GM21723 (cell line): Measurements from ENCODE around the gene GIMAP2.

Experiments
- ATAC-seq: cut with Tn5 transposase; IDR thresholded peaks from one replicate; pipeline ENCODE4 v1.9.1; 2021; ENCODE audit warnings: mild to moderate bottlenecking, moderate library complexity; ENCODE audit not compliant: unreplicated experiment

GIMAP2 gene

GRCh38 chr7:150731916-150732315, 46.4 kb downstream of the GIMAP2 start:
- no peak for ATAC-seq

DNA sequence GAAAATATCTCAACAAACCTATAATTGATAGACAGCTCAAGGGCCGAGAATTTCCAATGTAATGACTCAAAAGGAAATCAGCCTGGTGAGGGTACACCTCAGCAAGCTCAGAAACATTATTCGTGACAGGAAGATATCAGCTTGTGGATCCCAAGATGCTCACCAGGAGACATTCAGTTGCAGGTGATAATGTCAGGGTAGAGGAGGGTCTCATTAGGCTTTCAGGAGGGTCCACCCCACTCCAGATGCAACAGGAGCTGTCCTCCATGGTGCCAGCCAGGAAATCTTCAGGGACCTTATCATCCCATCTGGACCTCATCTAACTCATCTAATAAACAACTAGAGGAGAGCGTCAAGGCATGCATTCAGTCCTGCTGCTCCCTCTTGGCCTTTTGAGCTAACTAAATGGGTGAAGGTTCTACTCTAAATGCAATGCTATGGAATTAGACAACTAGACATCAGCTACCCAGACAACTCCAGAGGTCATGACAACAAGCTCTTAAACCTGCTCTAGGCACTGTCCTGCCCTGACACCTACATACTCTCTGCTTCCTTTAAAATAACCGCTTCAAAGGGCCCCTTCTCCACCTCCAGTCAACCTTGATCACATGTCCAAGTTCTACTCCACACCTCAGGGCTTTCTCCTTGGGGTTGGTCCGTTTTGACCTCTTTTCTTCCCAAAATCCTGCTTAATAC, 47.4 kb downstream of the GIMAP2 start:
- ATAC-seq: no peak

DNA sequence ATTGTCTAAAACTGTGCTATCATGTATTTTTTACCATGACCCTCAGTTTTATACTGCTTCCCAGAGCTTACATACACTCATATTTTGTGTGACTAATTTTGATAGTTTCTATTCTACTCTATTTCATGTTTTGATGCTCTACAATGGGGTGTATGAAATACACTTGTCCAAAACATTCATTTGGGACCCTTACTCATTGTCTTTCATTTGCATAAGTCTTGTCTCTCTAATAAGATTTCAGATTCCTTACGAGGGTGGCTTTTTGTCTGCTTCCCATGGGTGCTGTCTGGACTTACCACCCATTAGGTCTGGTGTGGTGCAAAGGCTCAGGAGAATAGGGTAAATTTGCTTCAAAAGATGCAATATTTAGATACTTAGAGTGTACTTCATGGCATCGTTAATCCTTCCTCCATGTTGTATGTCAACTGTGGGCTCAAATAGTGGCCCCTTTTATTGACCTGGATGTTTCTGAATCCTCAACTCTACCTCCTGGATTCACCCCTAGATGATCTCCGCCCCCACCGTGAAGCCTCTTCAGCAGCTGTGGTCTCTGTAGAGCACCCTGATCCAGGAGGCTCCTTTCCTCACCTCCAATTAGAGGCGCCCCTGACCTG, 48.1 kb downstream of the GIMAP2 start:
- ATAC-seq: no peak

DNA sequence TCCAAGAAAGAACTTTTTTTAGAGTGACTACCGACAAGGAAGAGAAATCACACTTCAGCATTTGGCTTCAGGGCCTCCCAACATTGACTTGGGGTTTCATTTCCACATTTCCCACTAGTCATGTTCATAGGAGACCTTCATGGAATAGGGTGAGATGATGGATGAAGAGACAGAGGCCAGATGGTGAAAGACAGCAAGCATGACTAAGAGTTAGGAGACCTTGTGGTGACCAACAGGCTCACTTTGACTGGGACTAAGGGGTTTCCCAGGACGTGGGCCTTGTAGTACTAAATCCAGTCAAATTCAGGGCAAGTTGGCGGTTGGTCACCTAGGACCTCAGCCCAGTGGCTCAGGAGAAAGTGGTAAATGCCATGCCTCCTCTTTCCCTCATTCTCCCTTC, 48.7 kb downstream of the GIMAP2 start:
- ATAC-seq: no peak

DNA sequence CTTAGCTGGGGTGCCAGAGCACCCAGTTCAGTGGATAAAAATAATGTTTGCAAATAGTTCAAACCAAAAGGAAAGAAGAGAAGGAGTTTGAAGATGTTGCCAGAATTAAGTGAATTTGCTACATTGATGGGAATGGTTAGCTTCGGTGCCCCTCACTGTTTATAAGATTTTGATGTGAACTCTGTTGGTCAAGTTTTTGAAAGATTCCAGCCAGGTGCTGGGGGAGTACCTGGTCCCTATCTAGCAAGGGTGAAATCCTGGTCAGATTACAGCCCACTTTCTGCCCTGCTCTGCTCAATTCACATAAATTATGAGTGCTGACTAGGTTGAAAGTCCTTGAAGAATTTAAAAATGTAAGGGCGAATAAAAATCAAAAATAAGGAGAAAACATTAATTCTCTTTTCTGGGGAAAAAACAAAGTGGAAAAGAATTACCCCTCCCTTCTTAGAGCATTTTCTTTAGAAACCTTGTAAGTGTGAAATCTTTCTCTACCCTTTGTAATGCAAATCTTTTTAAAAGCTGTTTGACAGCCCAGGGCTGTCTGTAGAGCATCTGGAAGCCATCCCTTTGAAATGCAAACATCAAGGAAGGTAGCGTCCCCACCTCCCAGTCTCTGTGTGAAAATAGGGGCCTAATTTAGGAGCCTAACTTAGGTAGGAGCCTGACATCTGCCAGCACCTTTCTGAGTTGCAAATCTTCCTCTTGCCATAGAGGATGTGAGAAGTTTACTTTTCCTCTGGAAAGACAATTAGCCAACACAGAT, 50.3 kb downstream of the GIMAP2 start:
- no peak for ATAC-seq

DNA sequence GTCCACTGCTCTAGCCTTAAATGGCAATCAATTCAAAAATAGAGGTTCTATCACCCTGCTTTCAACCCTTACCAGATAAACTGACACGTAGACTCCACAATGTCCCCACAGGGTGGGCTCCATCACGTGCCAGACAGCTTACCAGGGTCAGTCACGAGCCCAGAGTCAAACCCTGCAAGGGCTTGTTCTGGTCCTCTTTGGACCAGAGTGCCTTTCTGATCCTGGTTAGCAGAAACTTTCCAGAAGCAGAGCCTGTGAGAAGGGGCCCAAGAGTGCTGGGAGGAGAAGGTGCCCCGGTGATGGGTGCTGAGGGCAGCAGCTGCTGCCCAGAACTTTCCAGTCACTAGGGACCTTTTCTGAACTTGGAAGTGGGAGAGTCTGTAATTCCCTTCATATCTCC, 51.4 kb downstream of the GIMAP2 start:
- peak; percentile 24 for ATAC-seq

DNA sequence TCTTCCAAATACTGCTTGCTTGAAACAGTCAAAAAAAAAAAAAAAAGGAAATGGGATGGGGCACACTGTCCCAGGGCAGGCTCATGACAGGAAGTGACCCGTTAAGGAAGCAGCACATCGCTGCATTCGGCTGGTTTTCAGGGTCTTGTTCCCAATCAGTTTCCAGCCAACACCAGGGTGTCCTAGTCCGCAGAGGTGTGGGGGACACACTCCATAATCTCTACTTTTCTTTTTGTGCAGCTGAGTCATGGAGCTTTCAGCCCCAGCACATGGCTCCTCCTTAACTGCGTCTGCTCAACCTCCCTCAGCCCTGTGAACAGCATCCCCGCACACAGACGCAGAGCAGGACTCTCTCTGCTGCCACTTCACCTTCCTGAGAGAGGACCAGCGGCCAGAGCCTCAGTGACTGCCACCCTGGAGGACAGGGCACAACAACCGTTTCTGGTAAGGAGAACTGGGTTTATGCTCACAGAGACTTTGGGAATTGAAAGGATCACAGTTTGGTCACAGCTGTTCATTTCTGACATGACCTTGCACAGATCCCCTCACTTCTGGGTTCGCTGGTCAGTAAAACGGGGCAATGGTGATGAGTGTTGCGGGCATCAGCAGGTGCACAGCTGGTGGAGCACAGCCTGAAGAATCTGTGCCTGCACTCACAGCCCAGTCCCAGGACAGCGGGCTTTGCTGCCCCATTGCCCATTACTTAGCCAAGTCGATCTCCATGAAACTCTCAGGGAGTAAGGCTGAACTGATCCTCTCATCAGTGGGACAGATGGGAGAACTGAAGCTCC, 52.0 kb downstream of the GIMAP2 start, which contains the start of gene GIMAP5:
Gene GIMAP5, plus strand, starts transcription at position 154 of the 791 bp plus-strand sequence. CDS start 3,467 bp downstream, outside the sequence.
- peak; percentile 79 for ATAC-seq

DNA sequence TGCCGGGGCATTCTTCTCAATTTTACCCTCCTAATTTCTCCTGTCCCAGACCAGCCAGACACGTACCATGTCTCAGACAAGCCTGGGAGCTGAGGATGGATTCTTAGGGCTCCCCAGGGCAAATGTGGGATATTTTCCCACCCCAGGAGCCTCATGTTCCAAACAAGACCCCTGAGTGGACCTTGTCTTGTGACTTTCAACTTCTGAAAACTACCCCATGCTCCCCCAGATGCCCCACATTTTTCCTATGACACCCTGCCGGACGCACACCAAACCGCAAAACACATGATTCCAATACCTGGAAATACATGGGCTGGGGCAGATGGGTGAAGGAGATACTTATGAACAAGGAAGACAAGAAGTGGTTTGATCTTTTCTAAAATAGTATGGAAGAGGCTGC, 52.6 kb downstream of the GIMAP2 start:
- ATAC-seq: no peak

DNA sequence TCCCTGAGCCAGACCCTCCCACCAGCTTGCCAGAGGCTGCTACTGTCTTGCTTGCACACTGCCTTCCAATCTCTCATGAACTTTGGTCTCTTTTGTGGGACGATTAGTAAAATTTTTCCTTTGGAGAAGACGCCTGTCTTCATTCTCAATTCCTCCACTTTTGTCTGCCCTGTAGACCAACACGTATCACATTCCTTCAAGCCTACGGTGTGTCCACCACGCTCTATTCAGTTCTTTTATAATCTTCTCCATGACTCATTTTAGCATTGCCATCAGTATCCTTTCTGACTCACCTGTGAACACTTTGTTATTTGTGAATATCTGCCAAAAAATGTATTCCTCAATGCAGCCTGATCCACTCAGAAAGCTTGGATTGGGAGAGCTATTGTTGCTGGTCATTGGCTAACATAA, 53.1 kb downstream of the GIMAP2 start:
- ATAC-seq: no peak

DNA sequence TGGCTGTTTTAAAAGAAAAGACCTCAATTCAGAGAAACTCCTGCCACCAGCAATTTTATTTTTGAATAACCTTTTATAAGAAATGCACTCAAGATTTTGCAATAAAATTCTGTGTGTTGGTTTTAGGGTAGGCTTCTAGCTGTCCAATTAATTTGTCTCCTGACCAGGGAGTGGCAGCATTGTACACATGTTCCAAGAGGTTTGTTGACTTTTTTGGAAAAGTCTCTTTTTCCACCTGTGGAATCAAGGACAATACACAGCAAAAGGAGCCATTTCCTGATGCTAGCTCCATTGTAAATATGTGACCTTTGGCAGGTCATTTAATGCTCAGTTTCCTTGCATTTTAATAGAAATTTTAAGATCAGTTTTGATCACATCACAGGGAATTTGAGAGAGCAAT, 53.5 kb downstream of the GIMAP2 start:
- no peak for ATAC-seq

GRCh38 chr7:150740053-150740452, 54.5 kb downstream of the GIMAP2 start:
- ATAC-seq: no peak

DNA sequence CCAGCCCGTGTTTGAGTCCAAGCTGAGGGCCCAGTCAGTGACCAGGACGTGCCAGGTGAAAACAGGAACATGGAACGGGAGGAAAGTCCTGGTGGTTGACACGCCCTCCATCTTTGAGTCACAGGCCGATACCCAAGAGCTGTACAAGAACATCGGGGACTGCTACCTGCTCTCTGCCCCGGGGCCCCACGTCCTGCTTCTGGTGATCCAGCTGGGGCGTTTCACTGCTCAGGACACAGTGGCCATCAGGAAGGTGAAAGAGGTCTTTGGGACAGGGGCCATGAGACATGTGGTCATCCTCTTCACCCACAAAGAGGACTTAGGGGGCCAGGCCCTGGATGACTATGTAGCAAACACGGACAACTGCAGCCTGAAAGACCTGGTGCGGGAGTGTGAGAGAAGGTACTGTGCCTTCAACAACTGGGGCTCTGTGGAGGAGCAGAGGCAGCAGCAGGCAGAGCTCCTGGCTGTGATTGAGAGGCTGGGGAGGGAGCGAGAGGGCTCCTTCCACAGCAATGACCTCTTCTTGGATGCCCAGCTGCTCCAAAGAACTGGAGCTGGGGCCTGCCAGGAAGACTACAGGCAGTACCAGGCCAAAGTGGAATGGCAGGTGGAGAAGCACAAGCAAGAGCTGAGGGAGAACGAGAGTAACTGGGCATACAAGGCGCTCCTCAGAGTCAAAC, 56.9 kb downstream of the GIMAP2 start:
- no peak for ATAC-seq
